Thoracic aorta endothelial cell (primary cell): ENCODE data around the gene MED15. TPM values are rescaled to one million over a fixed set of nuclear protein-coding genes. Genes with fewer than 3 reads are reported as not detected.

Experiments used
- small RNA-seq: library from RNA; depleted of rRNA; stranded (forward); fragments of <200 nt; gene quantifications from one replicate; pipeline ENCODE3, GENCODE V24; 2012
- total RNA-seq: library from RNA; depleted of rRNA; stranded (reverse); fragments of >200 nt; gene quantifications from 2 replicates; pipeline ENCODE4 v1.2.3, GENCODE V29; 2012

The MED15 gene
- 40.7 and 60.5 TPM in 2 replicates for total RNA-seq

GRCh38 chr22:20507253-20508066 lies at the start of gene MED15:
MED15 (plus strand) TSS chr22:20507610; CDS start chr22:20507679, 69 bp downstream.

GRCh38 chr22:20494978-20495860 lies 12.2 kb upstream of the MED15 start, which contains the start of gene KLHL22:
KLHL22 (minus strand) TSS chr22:20495795; CDS start chr22:20489211, 6,584 bp downstream.

Small RNAs within 50 kb of the gene (small RNA-seq; reads per million reads assigned to genes)
- gene IGLL4P (not detected), gene RF00019 (not detected), gene RN7SL812P (not detected), gene RNY1P9 (not detected)

Other genes starting within 250 kb of the MED15 start
- gene RTN4R, start 239.3 kb upstream of the MED15 start, total RNA-seq: 0.27 and 1.1 TPM in 2 replicates
- 33.4 and 34.7 TPM in 2 replicates for gene DGCR6L, start 187.6 kb upstream of the MED15 start, total RNA-seq
- gene ZNF74, start 113.5 kb upstream of the MED15 start, total RNA-seq: 8.8 and 11.3 TPM in 2 replicates
- 13.8 and 20.9 TPM in 2 replicates for gene SCARF2, start 69.8 kb upstream of the MED15 start, total RNA-seq
- gene KLHL22, start 11.8 kb upstream of the MED15 start, total RNA-seq: 10.5 and 20.2 TPM in 2 replicates